NK-92 (cell line): ENCODE results near the gene ITPR1.
"Not testable (repeated sequence)": the region's sequence is repeated elsewhere in the genome, so short reads cannot be mapped to it uniquely, and the experiment has no call there.

Experiments
- DNase-seq: peaks from one replicate; lab custom pipeline; 2025; ENCODE audit not compliant: unreplicated experiment; lab: John Stamatoyannopoulos, UW

Gene ITPR1

GRCh38 chr3:4588466-4588865 lies 95.3 kb downstream of the ITPR1 start:
- no peak for DNase-seq

GRCh38 chr3:4589475-4590097 lies 96.4 kb downstream of the ITPR1 start:
- no peak for DNase-seq

- not testable (repeated sequence) for DNase-seq
Measured at GRCh38 chr3:4590849-4591248, 97.7 kb downstream of the ITPR1 start.

- DNase-seq = no peak
Measured at GRCh38 chr3:4591669-4592068, 98.5 kb downstream of the ITPR1 start.

- no peak for DNase-seq
Measured at GRCh38 chr3:4593014-4593413, 99.9 kb downstream of the ITPR1 start.

- DNase-seq = no peak
Measured at GRCh38 chr3:4595710-4596113, 102.6 kb downstream of the ITPR1 start.

- no peak for DNase-seq
Measured at GRCh38 chr3:4596612-4597011, 103.5 kb downstream of the ITPR1 start.

GRCh38 chr3:4597208-4597985 lies 104.2 kb downstream of the ITPR1 start:
- no peak for DNase-seq

- DNase-seq = not testable (repeated sequence)
Measured at GRCh38 chr3:4598232-4598631, 105.1 kb downstream of the ITPR1 start.

- DNase-seq = no peak
Measured at GRCh38 chr3:4599612-4600011, 106.5 kb downstream of the ITPR1 start.

- DNase-seq = no peak
Measured at GRCh38 chr3:4600493-4600892, 107.3 kb downstream of the ITPR1 start.

- DNase-seq = no peak
Measured at GRCh38 chr3:4601892-4602291, 108.7 kb downstream of the ITPR1 start.

- DNase-seq = no peak
Measured at GRCh38 chr3:4604693-4605092, 111.5 kb downstream of the ITPR1 start.

- no peak for DNase-seq
Measured at GRCh38 chr3:4606911-4607310, 113.8 kb downstream of the ITPR1 start.

- DNase-seq = no peak
Measured at GRCh38 chr3:4613366-4613765, 120.2 kb downstream of the ITPR1 start.

- no peak for DNase-seq
Measured at GRCh38 chr3:4614070-4614469, 120.9 kb downstream of the ITPR1 start.

GRCh38 chr3:4614927-4615326 lies 121.8 kb downstream of the ITPR1 start:
- DNase-seq = no peak

GRCh38 chr3:4615750-4616149 lies 122.6 kb downstream of the ITPR1 start:
- DNase-seq = no peak

GRCh38 chr3:4623421-4623999 lies 130.4 kb downstream of the ITPR1 start:
- no peak for DNase-seq

GRCh38 chr3:4627651-4628375 lies 134.7 kb downstream of the ITPR1 start:
- no peak for DNase-seq

GRCh38 chr3:4629095-4630007 lies 136.2 kb downstream of the ITPR1 start:
- DNase-seq = no peak
